ENCODE results near the gene WWOX. TPM values are rescaled to one million over a fixed set of nuclear protein-coding genes. Genes with fewer than 3 reads are reported as not detected.

Gene WWOX
- total RNA-seq, 2 donors from 2014 or later = 30.0 to 35.4 TPM

DNA sequence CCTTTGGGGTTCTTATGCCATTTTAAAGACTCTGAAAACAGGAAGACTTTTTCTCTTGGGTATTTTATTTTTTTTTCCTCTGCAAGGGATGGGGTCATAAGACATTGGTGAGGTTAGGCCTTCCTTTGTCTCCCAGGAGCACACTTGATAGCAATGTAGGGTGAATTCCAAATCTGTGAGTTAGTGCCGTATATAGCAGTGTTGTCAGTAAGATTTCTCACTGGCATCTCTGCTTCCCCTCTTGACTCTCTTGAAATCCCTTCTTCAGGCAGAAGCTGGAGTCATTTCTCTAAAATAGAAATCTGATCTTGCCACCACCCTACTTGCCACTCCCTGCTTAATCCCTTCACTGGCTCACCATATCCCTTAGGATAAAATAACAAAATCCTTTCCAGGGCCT is 529.7 kb downstream of the WWOX start:
- H3K36me3 Mint-ChIP-seq (ENCODE audit: low read depth) = peaks cover 8% of the 10 kb centered on the region

DNA sequence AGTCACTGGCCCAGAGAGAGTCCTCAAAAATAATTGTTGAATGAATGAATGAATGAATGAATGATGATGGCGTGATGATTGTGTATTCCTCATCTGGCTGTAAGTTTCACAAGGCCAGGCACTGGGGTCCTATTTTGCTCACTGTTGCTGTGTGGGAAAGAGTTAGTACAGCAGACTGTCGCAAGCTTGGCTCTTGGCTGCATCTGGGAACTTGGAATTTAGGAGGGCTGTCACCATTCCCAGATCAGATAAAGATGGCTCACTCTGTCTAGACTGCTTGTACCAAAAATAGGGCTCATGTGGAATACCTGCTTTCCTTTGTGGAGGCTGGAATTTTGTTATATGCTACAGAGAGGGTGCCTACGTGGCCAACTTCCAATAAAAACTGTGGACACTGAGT is 530.6 kb downstream of the WWOX start:
- WGBS, 2 experiments (ENCODE audit: insufficient coverage in 1 of 2, insufficient read length in 1 of 2) = 92 to 100% methylated on average over 2 to 3 of the region's 3 CpGs
- no peak for DNase-seq
- peaks cover 20% of the 10 kb centered on the region for H3K9me3 ChIP-seq (ENCODE audit: control insufficient read depth, low read length)
- peak overlapping the region; percentile 32 for H3K4me3 ChIP-seq (ENCODE audit: low read length)
- H3K27me3 ChIP-seq (ENCODE audit: control insufficient read depth, insufficient read depth, low read length, poor library complexity, severe bottlenecking) = no peaks in the 10 kb centered on the region
- Mint-ChIP-seq H3K9me3 (peaks cover 27% of the 10 kb centered on the region), H3K27me3 (ENCODE audit: insufficient read depth) (no peaks in the 10 kb centered on the region), H3K27ac (no peak overlapping the region), H3K4me3 (no peak overlapping the region), H3K36me3 (ENCODE audit: low read depth) (peaks cover 8% of the 10 kb centered on the region), H3K4me1 (no peaks in the 10 kb centered on the region)
- H3K36me3 ChIP-seq (ENCODE audit: control insufficient read depth, insufficient read depth, low read length) = no peaks in the 10 kb centered on the region
- H3K27ac ChIP-seq (ENCODE audit: low read depth, low read length) = no peak overlapping the region
- H3K9ac ChIP-seq (ENCODE audit: extremely low read depth, low read length, poor library complexity, severe bottlenecking) = no peak overlapping the region
- no peaks in the 10 kb centered on the region for H3K4me1 ChIP-seq (ENCODE audit: control insufficient read depth, insufficient read depth, low read length)
- TF ChIP-seq, protein P1, sequence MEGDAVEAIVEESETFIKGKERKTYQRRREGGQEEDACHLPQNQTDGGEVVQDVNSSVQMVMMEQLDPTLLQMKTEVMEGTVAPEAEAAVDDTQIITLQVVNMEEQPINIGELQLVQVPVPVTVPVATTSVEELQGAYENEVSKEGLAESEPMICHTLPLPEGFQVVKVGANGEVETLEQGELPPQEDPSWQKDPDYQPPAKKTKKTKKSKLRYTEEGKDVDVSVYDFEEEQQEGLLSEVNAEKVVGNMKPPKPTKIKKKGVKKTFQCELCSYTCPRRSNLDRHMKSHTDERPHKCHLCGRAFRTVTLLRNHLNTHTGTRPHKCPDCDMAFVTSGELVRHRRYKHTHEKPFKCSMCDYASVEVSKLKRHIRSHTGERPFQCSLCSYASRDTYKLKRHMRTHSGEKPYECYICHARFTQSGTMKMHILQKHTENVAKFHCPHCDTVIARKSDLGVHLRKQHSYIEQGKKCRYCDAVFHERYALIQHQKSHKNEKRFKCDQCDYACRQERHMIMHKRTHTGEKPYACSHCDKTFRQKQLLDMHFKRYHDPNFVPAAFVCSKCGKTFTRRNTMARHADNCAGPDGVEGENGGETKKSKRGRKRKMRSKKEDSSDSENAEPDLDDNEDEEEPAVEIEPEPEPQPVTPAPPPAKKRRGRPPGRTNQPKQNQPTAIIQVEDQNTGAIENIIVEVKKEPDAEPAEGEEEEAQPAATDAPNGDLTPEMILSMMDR (conservative IDR thresholded peaks at IDR 0.05) = no peak

More for the DNA sequence above, 529.7 kb downstream of the WWOX start:
- H3K9me3 Mint-ChIP-seq = peaks cover 27% of the 10 kb centered on the region
- no peaks in the 10 kb centered on the region for H3K4me1 Mint-ChIP-seq
- Histone ChIP-seq H3K9me3 (ENCODE audit: control insufficient read depth, low read length) (peaks cover 20% of the 10 kb centered on the region), H3K4me3 (ENCODE audit: low read length) (no peak overlapping the region), H3K36me3 (ENCODE audit: control insufficient read depth, insufficient read depth, low read length) (no peaks in the 10 kb centered on the region), H3K4me1 (ENCODE audit: control insufficient read depth, insufficient read depth, low read length) (no peaks in the 10 kb centered on the region), H3K27me3 (ENCODE audit: control insufficient read depth, insufficient read depth, low read length, poor library complexity, severe bottlenecking) (no peaks in the 10 kb centered on the region), H3K9ac (ENCODE audit: extremely low read depth, low read length, poor library complexity, severe bottlenecking) (no peak overlapping the region), H3K27ac (ENCODE audit: low read depth, low read length) (no peak overlapping the region)
- no peak for DNase-seq
- no peak overlapping the region for H3K27ac Mint-ChIP-seq
- H3K4me3 Mint-ChIP-seq = no peak overlapping the region
- no peaks in the 10 kb centered on the region for H3K27me3 Mint-ChIP-seq (ENCODE audit: insufficient read depth)
- 67 to 69% methylated on average over 1 of the region's 1 CpG for WGBS, 2 experiments (ENCODE audit: insufficient coverage in 1 of 2, insufficient read length in 1 of 2)
- TF ChIP-seq, protein P1 (conservative IDR thresholded peaks at IDR 0.05) = no peak

DNA sequence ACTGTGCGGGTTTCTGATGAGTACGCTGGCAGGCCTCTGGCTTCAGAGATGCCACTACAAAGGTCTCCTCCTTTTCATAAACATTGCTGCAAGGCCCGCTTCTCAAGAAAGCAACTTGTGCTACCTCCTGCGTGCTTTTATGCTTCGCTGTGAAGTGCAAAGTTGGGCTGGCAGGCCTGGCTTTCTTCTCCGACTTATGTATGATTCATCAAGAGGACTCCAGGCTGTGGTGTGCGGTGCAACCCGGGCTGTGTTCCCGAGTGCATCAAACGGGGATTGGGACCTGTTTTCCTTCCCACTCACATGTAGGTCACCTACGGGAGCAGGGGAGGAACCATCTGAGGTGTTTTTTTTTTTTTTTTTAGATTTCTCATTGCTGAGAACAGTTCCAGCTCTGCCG is 534.1 kb downstream of the WWOX start:
- WGBS, 2 experiments (ENCODE audit: insufficient coverage in 1 of 2, insufficient read length in 1 of 2) = 89 to 95% methylated on average over 9 to 12 of the region's 12 CpGs

More for the DNA sequence above, 534.1 kb downstream of the WWOX start:
- Mint-ChIP-seq H3K27ac (no peak overlapping the region), H3K4me3 (no peak overlapping the region), H3K27me3 (ENCODE audit: insufficient read depth) (no peaks in the 10 kb centered on the region), H3K9me3 (peaks cover 27% of the 10 kb centered on the region), H3K36me3 (ENCODE audit: low read depth) (peaks cover 8% of the 10 kb centered on the region), H3K4me1 (peaks cover 4% of the 10 kb centered on the region)
- peaks cover 20% of the 10 kb centered on the region for H3K9me3 ChIP-seq (ENCODE audit: control insufficient read depth, low read length)
- H3K27me3 ChIP-seq (ENCODE audit: control insufficient read depth, insufficient read depth, low read length, poor library complexity, severe bottlenecking) = no peaks in the 10 kb centered on the region
- H3K4me1 ChIP-seq (ENCODE audit: control insufficient read depth, insufficient read depth, low read length) = no peaks in the 10 kb centered on the region
- no peak for DNase-seq
- TF ChIP-seq, protein P1 (conservative IDR thresholded peaks at IDR 0.05) = no peak
- H3K9ac ChIP-seq (ENCODE audit: extremely low read depth, low read length, poor library complexity, severe bottlenecking) = no peak overlapping the region
- H3K4me3 ChIP-seq (ENCODE audit: low read length) = no peak overlapping the region
- no peak overlapping the region for H3K27ac ChIP-seq (ENCODE audit: low read depth, low read length)
- H3K36me3 ChIP-seq (ENCODE audit: control insufficient read depth, insufficient read depth, low read length) = no peaks in the 10 kb centered on the region

Measured in endodermal cell (in vitro differentiated cells).